EH (cell line): ENCODE measurements around the gene OTOP2.

Experiments
- DNase-seq: peaks from one replicate; pipeline ENCODE4 v3.0.0-alpha.2; 2015; ENCODE audit warnings: low read depth

Gene OTOP2

GRCh38 chr17:74971069-74971841, 47.2 kb downstream of the OTOP2 start:
- no peak for DNase-seq

DNA sequence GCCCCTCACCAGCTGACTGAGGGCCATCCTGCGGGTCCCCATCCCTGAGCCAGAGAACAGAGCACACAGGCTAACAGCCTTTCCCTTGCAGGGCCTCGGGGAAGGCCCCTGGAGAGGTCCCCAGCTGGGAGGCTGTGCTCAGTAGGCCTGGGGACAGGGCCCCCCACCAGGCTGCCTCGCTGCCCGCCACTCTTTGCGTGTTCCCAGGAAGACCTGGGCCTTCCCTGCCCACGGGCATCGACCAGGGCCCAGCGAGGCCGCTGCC, 47.7 kb downstream of the OTOP2 start:
- no peak for DNase-seq

GRCh38 chr17:74972107-74972972, 48.3 kb downstream of the OTOP2 start, which contains the start of gene HID1:
HID1 (minus strand) TSS chr17:74972759; CDS start chr17:74972656, 103 bp downstream.
- DNase-seq: peak; percentile 28

GRCh38 chr17:74972973-74973328, 48.9 kb downstream of the OTOP2 start:
- DNase-seq: no peak

DNA sequence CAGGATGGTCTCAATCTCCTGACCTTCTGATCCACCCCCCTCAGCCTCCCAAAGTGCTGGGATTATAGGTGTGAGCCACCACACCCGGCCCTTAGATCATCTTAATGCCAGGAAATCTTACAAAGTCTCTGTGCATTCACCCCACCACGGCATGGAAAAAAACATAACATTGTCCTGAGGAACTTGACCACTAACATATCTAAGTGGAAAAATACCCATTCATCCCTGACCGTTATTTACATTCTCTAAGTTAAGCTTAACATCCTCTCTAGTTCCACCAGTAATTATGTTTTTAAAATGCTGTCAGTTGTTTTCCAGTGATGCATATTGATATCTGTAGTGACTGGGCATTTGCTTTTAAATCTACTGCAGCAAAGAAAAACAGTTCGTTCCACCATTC, 51.9 kb downstream of the OTOP2 start:
- no peak for DNase-seq

GRCh38 chr17:74977802-74978201, 53.7 kb downstream of the OTOP2 start:
- no peak for DNase-seq

DNA sequence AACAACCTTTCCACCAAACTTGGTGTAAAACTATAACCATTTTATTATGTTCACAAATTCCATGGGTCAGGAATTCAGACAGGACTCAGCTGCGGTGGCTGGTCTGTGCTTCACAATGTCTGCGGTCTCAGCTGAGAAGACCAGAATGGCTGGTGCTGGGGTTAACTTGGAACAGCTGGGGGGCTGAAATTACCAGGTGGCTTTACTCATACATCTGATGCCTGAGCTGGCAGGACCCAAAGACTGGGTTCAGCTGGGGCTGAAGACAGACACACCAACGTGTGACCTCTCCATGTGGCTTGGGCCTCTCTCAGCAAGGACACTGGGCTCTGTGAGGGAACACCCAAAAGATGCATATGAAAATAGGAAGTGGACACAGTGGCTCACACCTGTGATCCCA, 54.2 kb downstream of the OTOP2 start:
- no peak for DNase-seq

- no peak for DNase-seq
These were observed 55.5 kb downstream of the OTOP2 start for GRCh38 chr17:74979408-74980146.

DNA sequence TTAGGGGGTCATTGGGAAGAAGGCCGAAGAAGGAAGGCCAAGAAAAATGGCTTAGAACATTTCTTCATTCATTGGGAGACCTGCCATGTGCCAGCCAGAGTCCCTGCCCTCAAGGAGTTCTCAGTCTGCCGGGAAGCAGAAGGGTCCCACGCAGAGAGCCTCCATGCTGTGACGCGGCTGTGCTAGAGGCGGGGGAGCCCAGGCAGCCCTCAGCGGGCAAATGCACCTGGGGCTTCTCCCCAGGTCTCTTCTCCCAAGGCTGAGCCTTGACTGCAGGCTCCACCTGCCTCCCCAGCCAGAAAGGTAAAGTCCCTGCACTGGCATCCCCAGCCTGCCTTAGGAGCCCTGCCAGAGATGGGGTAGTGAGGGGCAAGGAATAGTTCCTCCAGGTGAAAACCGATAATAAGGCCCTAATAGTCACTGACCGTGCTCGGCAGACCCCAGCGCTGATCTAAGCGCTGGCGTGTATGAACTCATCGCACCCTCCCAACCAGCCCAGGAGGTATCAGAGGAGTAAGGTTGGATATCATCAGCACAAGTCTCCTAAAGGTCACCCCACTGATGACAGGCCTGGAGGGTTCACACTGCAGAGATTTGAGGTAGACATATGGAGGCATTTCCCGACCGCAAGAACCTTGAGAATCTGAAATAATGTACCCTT, 57.4 kb downstream of the OTOP2 start:
- no peak for DNase-seq

- DNase-seq: peak; percentile 70
These were observed 58.0 kb downstream of the OTOP2 start for GRCh38 chr17:74981979-74982662.

- peak; percentile 13 for DNase-seq
These were observed 58.7 kb downstream of the OTOP2 start for GRCh38 chr17:74982663-74983313.
